Bronchial epithelial cell (primary cell): ENCODE data around the gene MAP1S. TPM values are rescaled to one million over a fixed set of nuclear protein-coding genes. Genes with fewer than 3 reads are reported as not detected.
A peak's percentile ranks its signal among the peaks of the same experiment; 100 is the strongest.

ENCODE experiments used
- DNase-seq: peaks from one replicate; pipeline ENCODE4 v3.0.0-alpha.2; 2010; ENCODE audit warnings: low read depth
- FAIRE-seq: peaks from 2 replicates; lab custom pipeline; 2011; peaks lifted over from hg19 to GRCh38; lab: Jason Lieb, UNC
- H3K27me3 ChIP-seq: 2 replicates; pipeline ENCODE4 v1.5.1; 2011; ENCODE audit warnings: low read length; ENCODE audit not compliant: control insufficient read depth, insufficient read depth
- H3K36me3 ChIP-seq: 2 replicates; pipeline ENCODE4 v1.5.1; 2011; ENCODE audit warnings: low read length; ENCODE audit not compliant: control insufficient read depth, insufficient read depth
- H3K4me3 ChIP-seq: 2 replicates; pipeline ENCODE4 v1.5.1; 2011; ENCODE audit warnings: mild to moderate bottlenecking, low read depth, low read length, control low read depth
- total RNA-seq: library from RNA; depleted of rRNA; stranded (reverse); fragments of >200 nt; gene quantifications from 2 replicates; pipeline ENCODE4 v1.2.1, GENCODE V29; 2014
- TF ChIP-seq, protein P1 (sequence below): IDR thresholded peaks from 2 replicates; pipeline ENCODE4 v1.5.1; 2011; ENCODE audit warnings: mild to moderate bottlenecking, moderate library complexity, low read length, control low read depth, inconsistent platforms; ENCODE audit not compliant: insufficient read depth, severe bottlenecking

The MAP1S gene
- total RNA-seq, 1 donor from 2014 or later = 3.7 TPM

DNA sequence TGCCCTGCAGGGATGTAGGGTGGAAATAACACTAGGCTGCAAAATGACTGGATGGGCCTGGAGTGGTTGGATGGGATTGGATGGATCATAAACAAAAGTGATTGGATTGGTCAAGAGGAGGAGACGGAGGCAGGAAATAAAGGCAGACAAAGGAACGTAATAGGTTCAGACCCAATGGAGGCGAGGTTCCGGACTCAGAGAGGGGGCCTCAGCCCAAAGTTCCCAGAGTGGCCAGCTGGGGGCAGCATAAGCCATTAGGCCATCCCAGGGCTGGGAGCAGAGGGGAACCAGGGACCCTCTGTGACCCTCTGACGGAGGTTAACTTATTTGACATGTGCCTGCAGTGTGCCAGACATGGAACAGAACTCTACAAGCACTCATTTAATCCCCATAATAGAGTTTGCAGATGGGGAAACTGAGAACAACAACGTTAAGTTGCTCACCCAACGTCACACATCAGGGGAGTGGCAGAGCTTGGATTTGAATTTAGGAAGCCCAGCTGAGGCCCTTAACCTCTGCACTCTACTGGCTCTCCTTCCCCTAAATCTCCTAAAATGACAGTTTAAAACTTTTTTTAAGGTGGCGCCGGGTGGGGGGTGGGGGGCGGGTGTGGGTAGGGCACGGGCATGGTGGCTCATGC lies 15.3 kb upstream of the MAP1S start:
- FAIRE-seq (no peak), DNase-seq (peak; percentile 15)
- Histone ChIP-seq H3K36me3 (no peaks in the 10 kb centered on the region), H3K27me3 (no peaks in the 10 kb centered on the region), H3K4me3 (no peak overlapping the region)
- TF ChIP-seq, protein P1, sequence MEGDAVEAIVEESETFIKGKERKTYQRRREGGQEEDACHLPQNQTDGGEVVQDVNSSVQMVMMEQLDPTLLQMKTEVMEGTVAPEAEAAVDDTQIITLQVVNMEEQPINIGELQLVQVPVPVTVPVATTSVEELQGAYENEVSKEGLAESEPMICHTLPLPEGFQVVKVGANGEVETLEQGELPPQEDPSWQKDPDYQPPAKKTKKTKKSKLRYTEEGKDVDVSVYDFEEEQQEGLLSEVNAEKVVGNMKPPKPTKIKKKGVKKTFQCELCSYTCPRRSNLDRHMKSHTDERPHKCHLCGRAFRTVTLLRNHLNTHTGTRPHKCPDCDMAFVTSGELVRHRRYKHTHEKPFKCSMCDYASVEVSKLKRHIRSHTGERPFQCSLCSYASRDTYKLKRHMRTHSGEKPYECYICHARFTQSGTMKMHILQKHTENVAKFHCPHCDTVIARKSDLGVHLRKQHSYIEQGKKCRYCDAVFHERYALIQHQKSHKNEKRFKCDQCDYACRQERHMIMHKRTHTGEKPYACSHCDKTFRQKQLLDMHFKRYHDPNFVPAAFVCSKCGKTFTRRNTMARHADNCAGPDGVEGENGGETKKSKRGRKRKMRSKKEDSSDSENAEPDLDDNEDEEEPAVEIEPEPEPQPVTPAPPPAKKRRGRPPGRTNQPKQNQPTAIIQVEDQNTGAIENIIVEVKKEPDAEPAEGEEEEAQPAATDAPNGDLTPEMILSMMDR = peak; percentile 82

DNA sequence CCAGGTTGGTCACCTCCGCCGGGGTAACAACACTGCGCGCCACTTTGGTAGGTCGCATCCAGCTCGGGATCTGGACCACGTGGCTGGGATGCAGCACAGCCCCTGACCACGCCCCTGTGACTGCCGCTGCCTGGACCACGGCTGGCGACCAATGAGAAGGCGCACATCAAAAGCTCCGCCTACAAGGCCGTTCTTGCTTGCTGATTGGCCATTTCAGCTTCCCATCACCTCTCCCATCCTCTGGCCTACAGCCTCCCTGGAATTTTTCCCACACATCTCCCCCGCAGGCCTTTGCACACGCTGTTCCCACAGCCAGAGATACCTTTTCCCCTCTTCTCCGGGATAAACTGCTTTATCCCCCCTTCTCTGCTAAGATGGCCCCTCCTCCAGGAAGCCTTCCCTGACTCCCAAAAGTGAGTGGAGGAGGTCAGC lies 12.5 kb upstream of the MAP1S start:
- no peak overlapping the region for H3K4me3 ChIP-seq
- peak; percentile 15 for DNase-seq
- no peaks in the 10 kb centered on the region for H3K36me3 ChIP-seq
- no peak for FAIRE-seq
- H3K27me3 ChIP-seq = no peaks in the 10 kb centered on the region
- TF ChIP-seq, protein P1 = no peak

DNA sequence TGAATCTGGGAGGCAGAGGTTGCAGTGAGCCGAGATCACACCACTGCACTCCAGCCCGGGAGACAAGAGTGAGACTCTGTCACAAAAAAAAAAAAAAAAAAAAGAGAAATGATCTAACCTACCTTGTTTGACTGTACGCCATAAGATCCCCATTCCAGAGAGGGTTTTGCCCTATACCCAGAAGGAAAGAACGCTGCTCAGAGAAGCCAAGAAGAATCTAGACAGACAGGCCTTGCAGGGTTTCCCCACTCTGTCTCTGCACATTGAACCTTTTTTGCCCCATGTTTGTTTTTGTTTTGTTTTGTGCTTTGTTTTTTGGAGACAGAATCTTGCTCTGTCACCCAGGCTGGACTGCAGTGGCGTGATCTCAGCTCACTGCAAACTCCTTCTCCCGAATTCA lies 7.4 kb upstream of the MAP1S start:
- no peaks in the 10 kb centered on the region for H3K27me3 ChIP-seq
- H3K4me3 ChIP-seq = no peak overlapping the region
- no peaks in the 10 kb centered on the region for H3K36me3 ChIP-seq
- TF ChIP-seq, protein P1 = no peak
- FAIRE-seq = no peak
- DNase-seq = no peak

DNA sequence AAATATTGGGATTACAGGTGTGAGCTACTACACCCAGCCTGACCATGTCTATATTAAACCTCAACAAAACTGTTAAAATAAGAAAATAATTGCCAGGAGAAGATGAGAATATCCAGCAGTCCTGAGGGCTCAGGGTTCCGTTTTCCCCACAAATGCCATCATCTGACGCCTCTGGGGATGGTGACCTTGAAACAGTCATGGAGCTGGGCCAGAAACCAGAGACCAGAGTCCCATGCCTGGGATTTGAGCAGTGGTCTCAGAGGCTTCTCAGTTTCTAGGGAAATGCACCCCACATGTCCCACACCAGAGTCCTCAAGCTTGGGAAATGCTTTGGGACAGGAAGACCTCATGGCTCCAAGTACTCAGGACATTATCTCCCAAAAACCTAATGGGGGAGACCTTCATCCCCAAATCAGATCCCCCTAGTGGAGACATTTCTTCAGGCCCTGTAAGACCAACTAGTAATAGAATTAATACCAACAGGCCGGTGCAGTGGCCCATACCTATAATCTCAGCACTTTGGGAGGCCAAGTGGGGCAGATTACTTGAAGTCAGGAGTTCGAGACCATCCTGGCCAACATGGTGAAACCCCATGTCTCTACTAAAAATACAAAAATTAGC lies 2.9 kb upstream of the MAP1S start:
- TF ChIP-seq, protein P1 = no peak
- no peak for DNase-seq
- FAIRE-seq = no peak

DNA sequence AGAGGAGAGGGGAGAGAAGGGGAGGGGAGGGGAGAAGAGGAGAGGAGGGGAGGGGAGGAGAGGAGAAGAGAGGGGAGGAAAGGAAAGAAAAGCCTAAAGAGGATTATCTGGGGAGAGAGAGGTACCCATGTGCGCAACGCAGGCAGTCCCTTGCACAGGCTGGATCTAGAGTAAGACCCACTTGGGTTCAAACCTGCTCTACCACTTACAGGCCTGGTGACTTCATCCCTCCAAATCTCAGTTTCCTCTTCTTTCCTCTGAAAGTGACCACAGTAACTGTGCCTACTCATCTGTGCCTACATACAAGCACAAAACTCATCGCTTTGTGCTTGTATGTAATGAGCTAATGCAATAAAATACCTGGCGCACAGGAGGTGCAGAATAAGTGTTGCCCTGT lies 732 bp upstream of the MAP1S start:
- FAIRE-seq = no peak
- peaks cover 3% of the 10 kb centered on the region for H3K36me3 ChIP-seq
- TF ChIP-seq, protein P1 = no peak
- H3K4me3 ChIP-seq = no peak overlapping the region
- peak; percentile 48 for DNase-seq
- H3K27me3 ChIP-seq = no peaks in the 10 kb centered on the region

More for the DNA sequence above, 2.9 kb upstream of the MAP1S start:
- Histone ChIP-seq H3K4me3 (no peak overlapping the region), H3K36me3 (peaks cover 2% of the 10 kb centered on the region), H3K27me3 (no peaks in the 10 kb centered on the region)
